Hepatocyte (in vitro differentiated cells): ENCODE data around the gene PHAF1. TPM values are rescaled to one million over a fixed set of nuclear protein-coding genes. Genes with fewer than 3 reads are reported as not detected.

Source experiments
- DNase-seq: peaks from one replicate; pipeline ENCODE4 v3.0.0-alpha.2; 2016; ENCODE audit warnings: low spot score
- H2AFZ ChIP-seq: fragments of 200-600 bp; sonication (generic); 2 replicates; pipeline ENCODE4 v1.6.0; 2016; ENCODE audit warnings: antibody characterized with exemption, mild to moderate bottlenecking
- H3K27ac ChIP-seq: fragments of 200-600 bp; sonication (generic); 2 replicates; pipeline ENCODE4 v1.5.1; 2016; ENCODE audit warnings: mild to moderate bottlenecking
- H3K27me3 ChIP-seq: fragments of 200-600 bp; sonication (generic); 2 replicates; pipeline ENCODE4 v1.6.1; 2016
- H3K36me3 ChIP-seq: fragments of 200-600 bp; sonication (generic); replicated peaks from 2 replicates; pipeline ENCODE4 v1.5.1; 2016; ENCODE audit warnings: low read depth; ENCODE audit not compliant: insufficient read depth
- H3K4me1 ChIP-seq: fragments of 200-600 bp; sonication (generic); 2 replicates; pipeline ENCODE4 v1.5.1; 2016; ENCODE audit warnings: mild to moderate bottlenecking, moderate library complexity; ENCODE audit not compliant: insufficient read depth
- H3K4me2 ChIP-seq: fragments of 200-600 bp; sonication (generic); 2 replicates; pipeline ENCODE4 v1.6.0; 2016
- H3K4me3 ChIP-seq: fragments of 200-600 bp; sonication (generic); 2 replicates; pipeline ENCODE4 v1.5.1; 2016; ENCODE audit warnings: mild to moderate bottlenecking
- H3K79me2 ChIP-seq: fragments of 200-600 bp; sonication (generic); 2 replicates; pipeline ENCODE4 v1.6.0; 2017; ENCODE audit warnings: mild to moderate bottlenecking
- H3K9me2 ChIP-seq: fragments of 200-600 bp; sonication (generic); replicated peaks from 2 replicates; pipeline ENCODE4 v1.6.0; 2017; ENCODE audit warnings: mild to moderate bottlenecking; ENCODE audit not compliant: insufficient read depth
- H3K9me3 ChIP-seq: fragments of 200-600 bp; sonication (generic); 2 replicates; pipeline ENCODE4 v1.5.1; 2016; ENCODE audit warnings: low read depth, mild to moderate bottlenecking
- H4K20me1 ChIP-seq: fragments of 200-600 bp; sonication (generic); 2 replicates; pipeline ENCODE4 v1.6.0; 2016; ENCODE audit warnings: mild to moderate bottlenecking; ENCODE audit not compliant: insufficient read depth, poor library complexity, severe bottlenecking
- CTCF ChIP-seq: fragments of 200-600 bp; sonication (generic); IDR thresholded peaks from 2 replicates; pipeline ENCODE4 v1.5.1; 2016; ENCODE audit warnings: antibody characterized with exemption, mild to moderate bottlenecking; ENCODE audit not compliant: poor library complexity
- EZH2 ChIP-seq: fragments of 200-600 bp; sonication (generic); IDR thresholded peaks from 2 replicates; pipeline ENCODE4 v1.6.1; 2016; ENCODE audit warnings: antibody characterized with exemption, mild to moderate bottlenecking, borderline replicate concordance
- EZH2phosphoT487 ChIP-seq: fragments of 200-600 bp; sonication (generic); IDR thresholded peaks from one replicate; pipeline ENCODE4 v1.6.1; 2018; ENCODE audit warnings: antibody characterized with exemption, mild to moderate bottlenecking, low read depth, moderate library complexity; ENCODE audit not compliant: unreplicated experiment, severe bottlenecking
- WGBS: methylation state at CpG from one replicate; pipeline ENCODE4 v1.1.6; 2016; ENCODE audit warnings: low lambda C conversion rate; ENCODE audit errors: missing lambda C conversion rate; 5-methylcytosine and 5-hydroxymethylcytosine counted together
- polyA plus RNA-seq: library from polyadenylated mRNA; unstranded; fragments of >200 nt; fragmentation: Nextera tagmentation; extraction: Ambion mirVana; gene quantifications from 2 replicates; pipeline ENCODE4 v1.2.1, GENCODE V29; 2016
- total RNA-seq: library from RNA; depleted of rRNA; stranded (reverse); fragments of >200 nt; gene quantifications from 2 replicates; pipeline ENCODE4 v1.2.3, GENCODE V29; 2014

The PHAF1 gene
- total and polyA plus RNA-seq, 2 experiments from 2014 or later = 18.7 to 20.2 TPM

GRCh38 chr16:67149276-67150046 is 39.7 kb downstream of the PHAF1 start:
- Histone ChIP-seq H2AFZ (no peak overlapping the region), H3K27ac (peak overlapping the region; percentile 98), H3K4me2 (peak overlapping the region; percentile 92)

DNA sequence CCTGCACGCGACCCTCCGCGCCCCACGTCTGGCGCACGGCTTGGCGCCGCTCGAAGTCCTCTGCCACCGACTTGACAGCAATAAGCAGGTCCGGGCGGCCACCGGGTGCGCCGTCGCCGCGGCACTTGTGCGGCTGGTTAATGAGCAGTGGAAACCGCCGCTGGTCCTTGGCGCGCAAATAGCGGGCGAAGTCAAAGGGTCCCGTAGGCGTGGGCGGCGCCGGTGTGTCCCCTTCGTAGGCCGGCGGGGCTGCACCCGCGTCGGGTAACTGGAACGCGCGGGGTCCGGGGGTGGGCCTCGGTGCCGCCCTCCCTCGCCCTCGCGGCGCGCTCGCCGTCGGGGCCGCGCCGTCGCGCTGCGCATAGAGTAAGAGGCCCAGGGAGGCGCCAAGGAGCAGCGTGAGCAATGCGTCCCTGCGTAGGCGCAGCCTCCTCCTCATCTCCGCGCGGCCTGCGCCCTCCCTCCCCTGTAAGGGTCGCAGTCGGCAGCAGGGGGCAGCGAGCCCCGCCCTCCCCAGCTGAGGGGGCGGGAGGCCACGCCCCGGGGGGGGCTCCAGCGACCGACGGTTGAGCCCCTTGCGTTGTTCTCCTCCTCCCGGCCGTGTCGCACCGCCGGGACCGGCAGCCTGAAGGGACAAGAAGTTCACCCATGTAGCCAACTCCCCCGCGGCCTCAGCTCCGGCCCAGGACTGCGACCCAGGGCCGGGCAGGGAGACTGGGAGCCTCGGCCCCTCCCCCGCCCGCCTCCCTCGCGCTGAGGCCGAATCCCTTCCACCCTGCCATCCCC is 40.5 kb downstream of the PHAF1 start:
- TF ChIP-seq EZH2phosphoT487 (no peak), CTCF (peak; percentile 13)
- DNase-seq = peak; percentile 86
- peak overlapping the region; percentile 94 for H2AFZ ChIP-seq

More at GRCh38 chr16:67149276-67150046, 39.7 kb downstream of the PHAF1 start:
- TF ChIP-seq EZH2phosphoT487 = no peak
- TF ChIP-seq CTCF = no peak
- TF ChIP-seq EZH2 = no peak
- DNase-seq = no peak
- WGBS = 80% methylated on average over 71 of the region's 77 CpGs
- Histone ChIP-seq H3K27me3 (peaks cover 7% of the 10 kb centered on the region), H3K4me1 (peaks cover 10% of the 10 kb centered on the region), H3K4me3 (peak overlapping the region; percentile 82), H3K79me2 (peaks cover 4% of the 10 kb centered on the region), H3K36me3 (no peaks in the 10 kb centered on the region), H3K9me2 (no peaks in the 10 kb centered on the region), H4K20me1 (no peaks in the 10 kb centered on the region), H3K9me3 (no peaks in the 10 kb centered on the region)

GRCh38 chr16:67150833-67151396 is 41.2 kb downstream of the PHAF1 start, which contains the start of gene B3GNT9:
Gene B3GNT9, minus strand, starts transcription at chr16:67150998. Its CDS starts 513 bp downstream, at chr16:67150485.
- peak within 1 kb of the TSS; percentile 82 for H3K4me3 ChIP-seq
- 3% methylated on average over 34 of the region's 34 CpGs for WGBS
- peaks cover 4% of the 10 kb centered on the region for H3K79me2 ChIP-seq
- peaks cover 17% of the 10 kb centered on the region for H3K4me1 ChIP-seq
- H3K9me3 ChIP-seq = no peaks in the 10 kb centered on the region
- H2AFZ ChIP-seq = peak within 1 kb of the TSS; percentile 94
- peak within 1 kb of the TSS; percentile 98 for H3K27ac ChIP-seq
- TF ChIP-seq CTCF (no peak), EZH2 (no peak), EZH2phosphoT487 (no peak)
- peak; percentile 91 for DNase-seq
- H3K27me3 ChIP-seq = peaks cover 18% of the 10 kb centered on the region
- no peaks in the 10 kb centered on the region for H4K20me1 ChIP-seq
- H3K9me2 ChIP-seq = no peaks in the 10 kb centered on the region
- no peaks in the 10 kb centered on the region for H3K36me3 ChIP-seq
- H3K4me2 ChIP-seq = peak within 1 kb of the TSS; percentile 92

More for the DNA sequence above, 40.5 kb downstream of the PHAF1 start:
- Histone ChIP-seq H3K27ac (peak overlapping the region; percentile 98), H3K4me3 (peak overlapping the region; percentile 82), H3K4me1 (peaks cover 17% of the 10 kb centered on the region), H3K9me2 (no peaks in the 10 kb centered on the region), H3K9me3 (no peaks in the 10 kb centered on the region), H3K27me3 (peaks cover 13% of the 10 kb centered on the region), H3K79me2 (peaks cover 4% of the 10 kb centered on the region), H3K36me3 (no peaks in the 10 kb centered on the region), H3K4me2 (peak overlapping the region; percentile 92), H4K20me1 (no peaks in the 10 kb centered on the region)
- WGBS = 14% methylated on average over 37 of the region's 94 CpGs
